Prostate gland (tissue), 2 donors: ENCODE measurements around the gene ANXA4. TPM values are rescaled to one million over a fixed set of nuclear protein-coding genes. Genes with fewer than 3 reads are reported as not detected.

Source experiments
- DNase-seq: peaks from one replicate; pipeline ENCODE4 v3.0.0-alpha.2; 2019; ENCODE audit warnings: low spot score
- H3K27ac ChIP-seq, 2 donors: fragments of 200-600 bp; sonication (generic); 2 replicates each; pipeline ENCODE4 v1.5.1; 2017 to 2019
- H3K27me3 ChIP-seq: fragments of 200-600 bp; sonication (generic); replicated peaks from 2 replicates; pipeline ENCODE4 v1.5.1; 2019; ENCODE audit not compliant: insufficient read depth
- H3K36me3 ChIP-seq, 2 donors: fragments of 200-600 bp; sonication (generic); 1 replicate in 1 of 2; 2 replicates in 1 of 2; pipeline versions ENCODE4 v1.5.1 to v1.8.1; 2017 to 2019
- H3K4me1 ChIP-seq: fragments of 200-600 bp; sonication (generic); replicated peaks from 2 replicates; pipeline ENCODE4 v1.5.1; 2019
- H3K4me3 ChIP-seq, 2 donors: fragments of 200-600 bp; sonication (generic); 2 replicates each; pipeline ENCODE4 v1.5.1; 2017 to 2019
- H3K9me3 ChIP-seq: fragments of 200-600 bp; sonication (generic); 2 replicates; pipeline ENCODE4 v1.5.1; 2017
- POLR2A ChIP-seq: fragments of 450-650 bp; IDR thresholded peaks from one replicate; pipeline ENCODE4 v1.6.1; 2016; ENCODE audit warnings: antibody characterized with exemption, mild to moderate bottlenecking
- POLR2AphosphoS5 ChIP-seq: sonication (generic); formaldehyde crosslinking; IDR thresholded peaks from one replicate; pipeline ENCODE4 v1.6.1; 2017; ENCODE audit warnings: antibody characterized with exemption
- WGBS: methylation state at CpG from one replicate; pipeline ENCODE4 v1.1.5; 2018; 5-methylcytosine and 5-hydroxymethylcytosine counted together
- intact Hi-C: fragments of 100-400 bp; cut with DNase I; formaldehyde crosslinking; loops from one replicate; pipeline ENCODE4 v1.14.2; 2022
- total RNA-seq, 2 donors: library from RNA; depleted of rRNA; stranded (reverse); fragments of >200 nt; gene quantifications; one replicate each; pipeline ENCODE4 v1.1.0, GENCODE V29; 2016
- TF ChIP-seq, protein P1 (sequence below), 4 experiments: fragments of 200-600 bp in 2 of 4; fragments of 450-650 bp in 2 of 4; sonication (generic) in 2 of 4; IDR thresholded peaks; 1 replicate in 3 of 4; 2 replicates in 1 of 4; pipeline ENCODE4 v1.5.1; 2016 to 2019; ENCODE audit warnings: antibody characterized with exemption in 4 of 4, mild to moderate bottlenecking in 2 of 4, moderate library complexity in 2 of 4

The ANXA4 gene
- total RNA-seq, 2 donors from 2014 or later: 37.7 to 40.1 TPM

DNA sequence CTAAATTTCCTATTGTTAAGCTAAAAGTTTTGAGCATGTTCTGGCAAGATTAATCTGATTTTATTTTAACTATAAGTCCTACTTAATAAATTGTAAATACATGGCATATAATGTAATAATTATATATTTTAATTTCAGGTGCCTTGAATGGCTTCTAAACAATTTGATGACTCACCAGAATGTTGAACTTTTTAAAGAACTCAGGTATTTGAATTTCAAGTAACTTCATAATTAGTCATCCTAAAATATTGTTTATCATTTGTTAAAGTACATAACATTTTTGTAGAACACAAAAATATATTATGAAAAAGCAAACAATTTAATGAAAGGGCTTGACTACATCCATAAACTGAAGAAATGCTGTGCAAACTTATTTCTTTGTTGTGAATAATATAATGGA, 102.1 kb downstream of the ANXA4 start:
- TF ChIP-seq POLR2AphosphoS5 (no peak), POLR2A (no peak)
- TF ChIP-seq, protein P1, sequence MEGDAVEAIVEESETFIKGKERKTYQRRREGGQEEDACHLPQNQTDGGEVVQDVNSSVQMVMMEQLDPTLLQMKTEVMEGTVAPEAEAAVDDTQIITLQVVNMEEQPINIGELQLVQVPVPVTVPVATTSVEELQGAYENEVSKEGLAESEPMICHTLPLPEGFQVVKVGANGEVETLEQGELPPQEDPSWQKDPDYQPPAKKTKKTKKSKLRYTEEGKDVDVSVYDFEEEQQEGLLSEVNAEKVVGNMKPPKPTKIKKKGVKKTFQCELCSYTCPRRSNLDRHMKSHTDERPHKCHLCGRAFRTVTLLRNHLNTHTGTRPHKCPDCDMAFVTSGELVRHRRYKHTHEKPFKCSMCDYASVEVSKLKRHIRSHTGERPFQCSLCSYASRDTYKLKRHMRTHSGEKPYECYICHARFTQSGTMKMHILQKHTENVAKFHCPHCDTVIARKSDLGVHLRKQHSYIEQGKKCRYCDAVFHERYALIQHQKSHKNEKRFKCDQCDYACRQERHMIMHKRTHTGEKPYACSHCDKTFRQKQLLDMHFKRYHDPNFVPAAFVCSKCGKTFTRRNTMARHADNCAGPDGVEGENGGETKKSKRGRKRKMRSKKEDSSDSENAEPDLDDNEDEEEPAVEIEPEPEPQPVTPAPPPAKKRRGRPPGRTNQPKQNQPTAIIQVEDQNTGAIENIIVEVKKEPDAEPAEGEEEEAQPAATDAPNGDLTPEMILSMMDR (IDR thresholded peaks at IDR 0.05): no peak
- intact Hi-C loops: no loop called here

DNA sequence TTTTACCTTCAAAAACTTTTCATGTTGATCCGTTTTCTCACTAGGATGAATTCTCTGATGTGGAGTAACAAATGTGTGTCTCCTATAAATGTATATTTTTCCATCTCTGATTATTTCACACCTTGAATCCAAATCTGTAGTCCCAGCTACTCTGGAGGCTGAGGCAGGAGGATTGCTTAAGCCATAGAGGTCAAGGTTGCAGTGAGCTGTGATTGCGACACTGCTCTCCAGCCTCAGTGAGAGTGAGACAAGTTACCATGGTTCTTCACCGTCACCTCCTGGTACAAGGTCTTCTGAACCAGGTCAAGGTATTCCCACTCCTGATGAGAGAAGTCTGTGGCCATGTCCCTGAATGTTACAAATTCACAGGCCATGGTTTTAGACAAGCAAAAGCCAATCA, 102.6 kb downstream of the ANXA4 start:
- Histone ChIP-seq H3K4me1 (no peaks in the 10 kb centered on the region), H3K27me3 (no peaks in the 10 kb centered on the region), H3K4me3 (no peak overlapping the region), H3K9me3 (no peaks in the 10 kb centered on the region), H3K27ac (no peak overlapping the region), H3K36me3 (peaks cover 0 to 8% of the 10 kb centered on the region in 2 donors)
- WGBS: 95% methylated on average over 3 of the region's 3 CpGs
- no peak for DNase-seq
- intact Hi-C loops: no loop called here
- TF ChIP-seq, protein P1 (IDR thresholded peaks at IDR 0.05): no peak
- TF ChIP-seq POLR2AphosphoS5: no peak
- no peak for TF ChIP-seq POLR2A

More for the DNA sequence above, 102.1 kb downstream of the ANXA4 start:
- H3K9me3 ChIP-seq: no peaks in the 10 kb centered on the region
- H3K4me1 ChIP-seq: no peaks in the 10 kb centered on the region
- no peak overlapping the region for H3K4me3 ChIP-seq
- DNase-seq: no peak
- H3K27ac ChIP-seq: no peak overlapping the region
- no peaks in the 10 kb centered on the region for H3K27me3 ChIP-seq
- peaks cover 0 to 8% of the 10 kb centered on the region in 2 donors for H3K36me3 ChIP-seq

DNA sequence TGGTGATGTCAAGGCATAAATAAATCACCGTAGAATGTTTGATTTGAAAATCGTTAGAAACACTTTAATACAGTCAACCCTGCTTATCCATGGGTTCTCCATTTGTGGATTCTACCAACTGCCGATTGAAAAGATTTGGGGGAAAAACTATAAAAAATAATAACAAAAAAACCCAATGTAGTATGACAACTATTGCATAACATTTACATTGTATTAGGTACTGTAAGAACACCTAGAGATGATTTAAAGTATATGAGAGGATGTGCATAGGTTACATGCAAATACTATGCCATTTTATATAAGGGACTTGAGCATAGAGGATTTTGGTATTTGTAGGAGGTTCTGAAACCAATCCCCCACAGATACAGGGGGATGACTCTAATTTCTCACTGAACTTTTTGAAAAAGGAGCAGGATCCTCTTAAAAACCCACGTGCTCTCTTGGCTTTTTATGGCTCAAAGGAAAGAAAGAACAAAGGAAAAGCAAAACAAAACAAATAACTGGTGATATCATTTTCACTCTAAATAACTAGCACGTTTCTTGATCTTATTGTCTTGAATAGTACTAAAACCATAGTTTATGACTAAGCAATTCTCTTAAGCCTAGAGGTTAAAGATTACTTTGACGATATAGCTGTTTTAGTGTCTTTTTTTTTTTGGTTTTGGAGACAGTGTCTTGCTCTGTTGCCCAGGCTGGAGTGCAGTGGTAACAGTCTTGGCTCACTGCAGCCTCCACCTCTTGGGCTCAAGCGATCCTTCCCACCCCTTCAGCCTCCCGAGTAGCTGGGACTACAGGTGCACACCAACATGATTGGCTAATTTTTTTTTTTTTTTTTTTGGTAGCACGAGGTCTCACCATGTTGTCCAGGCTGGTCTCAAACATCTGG, 104.5 kb downstream of the ANXA4 start:
- intact Hi-C loops: no loop called here
- WGBS: 77% methylated on average over 9 of the region's 9 CpGs
- Histone ChIP-seq H3K27me3 (no peaks in the 10 kb centered on the region), H3K9me3 (no peaks in the 10 kb centered on the region), H3K36me3 (peaks cover 0 to 8% of the 10 kb centered on the region in 2 donors), H3K4me3 (no peak overlapping the region), H3K4me1 (no peaks in the 10 kb centered on the region), H3K27ac (no peak overlapping the region)
- no peak for DNase-seq
- TF ChIP-seq POLR2AphosphoS5 (no peak), POLR2A (no peak)
- TF ChIP-seq, protein P1 (IDR thresholded peaks at IDR 0.05): no peak

DNA sequence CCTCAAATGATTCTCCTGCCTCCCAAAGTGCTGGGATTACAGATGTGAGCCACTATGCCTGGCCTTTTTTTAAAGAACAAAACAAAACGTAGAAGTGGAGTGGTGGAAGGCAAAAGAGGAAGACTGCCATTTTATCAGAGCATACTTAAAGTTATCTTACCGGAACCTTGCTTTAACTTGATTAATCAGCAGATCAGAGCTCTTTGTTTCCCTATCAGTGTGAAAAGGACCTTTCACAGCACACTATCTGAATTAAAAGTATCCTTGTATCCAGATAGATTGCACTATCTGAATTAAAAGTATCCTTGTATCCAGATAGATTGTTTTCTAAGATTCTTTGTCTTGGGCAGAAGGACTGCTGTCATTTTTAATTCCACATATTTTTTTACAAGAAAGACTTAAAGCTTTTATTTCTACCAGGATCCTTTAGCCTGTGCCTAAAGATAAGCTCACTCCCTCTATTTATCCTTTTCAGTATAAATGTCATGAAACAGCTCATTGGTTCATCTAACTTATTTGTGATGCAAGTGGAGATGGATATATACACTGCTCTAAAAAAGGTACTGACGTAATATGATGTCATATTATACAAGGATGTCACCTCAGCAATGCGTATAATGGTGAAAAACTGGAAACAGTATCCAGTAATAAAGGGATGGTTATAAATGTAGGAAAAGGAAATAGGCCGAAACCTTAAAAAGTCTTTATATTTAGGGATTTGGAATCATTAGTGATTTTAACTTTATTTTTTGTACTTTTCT, 105.3 kb downstream of the ANXA4 start:
- H3K27me3 ChIP-seq: no peaks in the 10 kb centered on the region
- TF ChIP-seq, protein P1 (IDR thresholded peaks at IDR 0.05): no peak
- no peak for TF ChIP-seq POLR2A
- no peak for TF ChIP-seq POLR2AphosphoS5
- H3K36me3 ChIP-seq: peaks cover 0 to 8% of the 10 kb centered on the region in 2 donors
- intact Hi-C loops: no loop called here
- no peak for DNase-seq
- no peaks in the 10 kb centered on the region for H3K9me3 ChIP-seq
- H3K4me1 ChIP-seq: no peaks in the 10 kb centered on the region
- H3K4me3 ChIP-seq: no peak overlapping the region
- H3K27ac ChIP-seq: no peak overlapping the region
- 95% methylated on average over 5 of the region's 5 CpGs for WGBS
